Uterus (tissue), 2 donors: ENCODE measurements around the gene EVPL.

Experiments
- POLR2A ChIP-seq, 2 donors: fragments of 450-650 bp; IDR thresholded peaks; one replicate each; pipeline ENCODE4 v1.6.1; 2016; ENCODE audit warnings: antibody characterized with exemption in 2 of 2, mild to moderate bottlenecking in 1 of 2, moderate library complexity in 1 of 2
- TF ChIP-seq, protein P1 (sequence below), 4 experiments: fragments of 200-600 bp in 2 of 4; fragments of 450-650 bp in 2 of 4; sonication (generic) in 2 of 4; IDR thresholded peaks; one replicate each; pipeline ENCODE4 v1.5.1; 2016 to 2019; ENCODE audit warnings: antibody characterized with exemption in 4 of 4, mild to moderate bottlenecking in 2 of 4, moderate library complexity in 1 of 4

DNA sequence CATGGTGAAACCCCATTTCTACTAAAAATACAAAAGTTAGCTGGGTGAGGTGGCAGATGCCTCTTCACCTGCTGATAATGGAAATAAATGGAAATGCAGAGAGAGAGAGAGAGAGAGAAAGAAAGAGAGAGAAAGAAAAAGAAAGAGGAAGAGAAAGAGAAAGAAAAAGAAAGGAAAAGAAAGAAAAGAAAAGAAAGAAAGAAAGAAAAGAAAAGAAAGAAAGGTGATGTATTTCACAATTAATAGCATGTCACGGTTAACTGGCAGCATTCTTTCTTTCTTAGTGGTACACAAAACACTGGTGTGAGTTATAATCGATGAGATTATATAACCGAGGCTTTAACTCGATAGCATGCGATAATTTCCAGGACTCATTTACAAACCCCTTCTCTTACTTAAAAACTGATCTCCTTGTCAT is 51.3 kb downstream of the EVPL start:
- TF ChIP-seq, protein P1, sequence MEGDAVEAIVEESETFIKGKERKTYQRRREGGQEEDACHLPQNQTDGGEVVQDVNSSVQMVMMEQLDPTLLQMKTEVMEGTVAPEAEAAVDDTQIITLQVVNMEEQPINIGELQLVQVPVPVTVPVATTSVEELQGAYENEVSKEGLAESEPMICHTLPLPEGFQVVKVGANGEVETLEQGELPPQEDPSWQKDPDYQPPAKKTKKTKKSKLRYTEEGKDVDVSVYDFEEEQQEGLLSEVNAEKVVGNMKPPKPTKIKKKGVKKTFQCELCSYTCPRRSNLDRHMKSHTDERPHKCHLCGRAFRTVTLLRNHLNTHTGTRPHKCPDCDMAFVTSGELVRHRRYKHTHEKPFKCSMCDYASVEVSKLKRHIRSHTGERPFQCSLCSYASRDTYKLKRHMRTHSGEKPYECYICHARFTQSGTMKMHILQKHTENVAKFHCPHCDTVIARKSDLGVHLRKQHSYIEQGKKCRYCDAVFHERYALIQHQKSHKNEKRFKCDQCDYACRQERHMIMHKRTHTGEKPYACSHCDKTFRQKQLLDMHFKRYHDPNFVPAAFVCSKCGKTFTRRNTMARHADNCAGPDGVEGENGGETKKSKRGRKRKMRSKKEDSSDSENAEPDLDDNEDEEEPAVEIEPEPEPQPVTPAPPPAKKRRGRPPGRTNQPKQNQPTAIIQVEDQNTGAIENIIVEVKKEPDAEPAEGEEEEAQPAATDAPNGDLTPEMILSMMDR (IDR thresholded peaks at IDR 0.05) = no peak
- no peak for TF ChIP-seq POLR2A (IDR thresholded peaks at IDR 0.05)
